Measurements from ENCODE around the gene BTBD9.

Gene BTBD9

DNA sequence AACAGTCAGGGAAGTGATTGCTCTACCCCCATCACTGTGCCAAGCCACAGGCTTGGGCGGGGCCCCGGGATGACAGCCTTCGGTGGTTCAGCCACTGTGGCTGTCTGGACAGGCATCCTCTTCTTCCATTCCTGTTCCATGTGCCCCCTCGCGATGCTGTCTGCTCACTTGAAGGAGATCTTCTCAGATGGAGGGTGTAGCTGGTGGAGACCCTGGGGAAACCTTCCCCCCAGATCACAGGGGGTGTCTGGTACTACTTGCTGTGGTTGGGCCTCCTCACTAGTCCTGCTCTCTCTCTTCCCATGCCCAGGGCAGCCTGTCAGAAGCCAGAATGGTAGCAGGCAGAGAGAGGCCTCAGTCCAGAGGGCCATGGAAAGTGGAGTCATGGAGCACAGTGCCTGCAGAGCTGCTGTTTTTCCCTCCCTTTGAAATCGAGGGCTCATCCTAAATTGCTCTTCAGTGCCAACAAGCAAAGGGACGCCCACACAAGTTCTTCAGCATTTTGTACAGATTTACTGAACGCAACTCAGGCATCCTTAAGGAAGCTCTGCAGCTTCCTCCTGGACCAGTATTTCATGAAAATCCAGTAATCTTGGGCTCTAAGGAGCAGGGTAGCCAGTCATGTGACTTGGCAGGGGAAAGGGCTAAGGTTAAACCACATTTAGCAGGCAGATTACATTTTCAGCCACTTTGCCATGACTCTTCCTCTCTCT, 493.6 kb downstream of the BTBD9 start:
- TF ChIP-seq, protein P1, sequence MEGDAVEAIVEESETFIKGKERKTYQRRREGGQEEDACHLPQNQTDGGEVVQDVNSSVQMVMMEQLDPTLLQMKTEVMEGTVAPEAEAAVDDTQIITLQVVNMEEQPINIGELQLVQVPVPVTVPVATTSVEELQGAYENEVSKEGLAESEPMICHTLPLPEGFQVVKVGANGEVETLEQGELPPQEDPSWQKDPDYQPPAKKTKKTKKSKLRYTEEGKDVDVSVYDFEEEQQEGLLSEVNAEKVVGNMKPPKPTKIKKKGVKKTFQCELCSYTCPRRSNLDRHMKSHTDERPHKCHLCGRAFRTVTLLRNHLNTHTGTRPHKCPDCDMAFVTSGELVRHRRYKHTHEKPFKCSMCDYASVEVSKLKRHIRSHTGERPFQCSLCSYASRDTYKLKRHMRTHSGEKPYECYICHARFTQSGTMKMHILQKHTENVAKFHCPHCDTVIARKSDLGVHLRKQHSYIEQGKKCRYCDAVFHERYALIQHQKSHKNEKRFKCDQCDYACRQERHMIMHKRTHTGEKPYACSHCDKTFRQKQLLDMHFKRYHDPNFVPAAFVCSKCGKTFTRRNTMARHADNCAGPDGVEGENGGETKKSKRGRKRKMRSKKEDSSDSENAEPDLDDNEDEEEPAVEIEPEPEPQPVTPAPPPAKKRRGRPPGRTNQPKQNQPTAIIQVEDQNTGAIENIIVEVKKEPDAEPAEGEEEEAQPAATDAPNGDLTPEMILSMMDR (IDR thresholded peaks at IDR 0.05; ENCODE audit: insufficient read depth, missing control alignments): no peak
- FAIRE-seq (no peak), DNase-seq (ENCODE audit: insufficient read length, low spot score) (no peak)

DNA sequence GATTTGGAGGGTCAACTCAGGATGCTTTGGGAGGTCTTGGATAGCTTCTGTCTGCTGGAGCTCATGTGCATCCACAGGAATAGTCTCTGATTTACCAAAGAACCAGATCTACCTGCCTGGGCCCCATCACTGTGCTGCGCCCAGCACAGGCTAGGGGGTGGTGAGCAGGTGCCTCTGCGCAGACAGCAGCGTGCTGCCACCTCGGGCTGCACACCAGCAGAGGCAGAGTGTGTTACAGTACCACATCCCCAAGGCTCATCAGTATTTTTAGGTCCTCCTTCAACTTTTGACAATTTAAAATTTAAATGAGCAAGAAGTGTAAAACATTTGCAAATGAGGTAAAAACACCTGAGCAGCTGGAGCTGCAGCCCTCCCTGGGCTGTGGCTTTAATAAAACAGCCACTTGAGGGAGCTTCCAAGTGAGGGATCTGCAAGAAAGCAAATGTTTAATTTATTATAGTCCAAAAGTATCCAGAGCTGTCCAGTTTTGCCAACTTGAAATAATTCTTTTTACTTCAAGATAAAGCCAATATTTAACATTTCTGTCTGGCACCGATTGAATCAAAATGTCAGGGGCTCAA, 495.3 kb downstream of the BTBD9 start:
- TF ChIP-seq, protein P1 (IDR thresholded peaks at IDR 0.05; ENCODE audit: insufficient read depth, missing control alignments): no peak
- DNase-seq (ENCODE audit: insufficient read length, low spot score) (no peak), FAIRE-seq (no peak)

DNA sequence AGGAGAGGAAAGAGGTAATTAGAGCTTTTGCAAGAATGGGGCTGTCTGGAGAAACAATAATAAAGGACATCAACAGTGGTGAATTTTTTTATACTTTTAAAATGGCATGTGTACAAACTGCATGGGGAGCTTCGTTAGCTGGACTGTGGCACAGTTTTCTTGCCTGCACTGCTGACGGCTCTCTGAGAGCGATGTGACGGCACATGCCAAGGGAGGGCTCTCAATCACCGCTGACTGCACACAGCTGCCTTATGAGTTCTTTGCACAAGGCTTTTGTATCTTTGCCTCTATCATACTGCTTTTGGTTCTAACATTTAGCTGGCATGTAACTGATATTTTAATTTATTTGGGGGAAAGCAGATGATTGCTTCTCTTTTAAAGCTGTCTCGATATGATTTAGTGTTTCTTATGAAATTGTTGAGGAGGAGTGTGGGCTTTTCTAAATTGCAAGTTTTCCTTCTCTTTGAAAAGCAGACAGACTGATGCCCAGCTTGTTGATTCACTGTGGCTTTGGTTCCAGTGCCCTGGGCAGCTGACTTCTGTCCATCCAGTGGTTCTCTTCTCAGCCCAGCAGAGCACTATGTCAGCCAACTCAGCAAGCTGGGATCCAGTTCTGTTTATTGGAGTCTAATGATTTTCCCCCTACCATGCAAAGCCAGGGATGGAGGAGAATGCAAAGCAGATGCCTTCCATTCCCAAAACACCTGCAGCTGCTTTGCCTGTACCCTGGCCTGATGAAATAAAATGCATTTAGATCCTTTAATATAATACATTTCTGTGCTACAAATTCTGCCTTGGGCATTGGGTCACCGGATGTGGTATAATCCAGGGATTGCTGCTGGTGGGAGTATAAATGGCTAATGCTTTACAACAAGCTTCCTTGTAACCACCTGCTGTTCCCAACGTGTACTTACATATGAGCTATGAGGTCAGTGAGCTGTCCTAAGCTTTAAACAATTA, 496.3 kb downstream of the BTBD9 start:
- TF ChIP-seq, protein P1 (IDR thresholded peaks at IDR 0.05; ENCODE audit: insufficient read depth, missing control alignments): no peak
- FAIRE-seq (no peak), DNase-seq (ENCODE audit: insufficient read length, low spot score) (no peak)

DNA sequence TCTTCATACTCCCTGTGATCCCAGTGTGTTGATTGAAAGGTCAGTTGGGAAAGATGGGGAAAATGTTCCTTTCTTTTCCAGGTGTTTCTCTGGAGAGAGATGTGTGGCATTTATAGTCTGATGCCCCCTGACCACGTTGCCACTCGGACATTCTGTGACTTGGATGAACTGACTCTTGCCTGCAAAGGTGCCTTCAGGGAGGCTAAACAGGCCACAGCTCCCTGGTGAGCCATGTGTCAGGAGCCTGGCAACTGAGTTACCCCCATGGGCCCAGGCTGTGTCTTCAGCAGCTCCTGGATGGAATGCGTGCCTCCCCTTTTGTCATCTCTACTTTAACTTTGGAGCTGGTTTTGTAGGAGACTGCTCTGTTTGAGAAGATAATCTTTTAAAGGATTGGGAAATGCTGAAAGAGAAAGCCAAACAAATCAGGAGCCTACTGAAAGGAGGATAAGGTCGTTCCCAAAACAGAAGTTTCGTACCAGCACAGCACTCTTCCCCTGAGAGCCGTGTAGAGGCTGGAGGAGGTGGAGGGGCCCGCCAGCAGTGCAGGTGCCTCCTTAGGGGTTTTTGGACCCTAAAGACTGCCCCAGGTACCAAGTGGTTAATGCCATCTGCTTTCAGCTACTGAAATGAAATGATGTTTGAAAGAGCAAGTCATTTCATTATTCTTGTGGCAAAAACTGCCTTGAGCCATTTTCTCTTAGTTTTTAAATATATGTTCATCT, 497.4 kb downstream of the BTBD9 start:
- DNase-seq (ENCODE audit: insufficient read length, low spot score) (no peak), FAIRE-seq (no peak)
- TF ChIP-seq, protein P1 (IDR thresholded peaks at IDR 0.05; ENCODE audit: insufficient read depth, missing control alignments): no peak

DNA sequence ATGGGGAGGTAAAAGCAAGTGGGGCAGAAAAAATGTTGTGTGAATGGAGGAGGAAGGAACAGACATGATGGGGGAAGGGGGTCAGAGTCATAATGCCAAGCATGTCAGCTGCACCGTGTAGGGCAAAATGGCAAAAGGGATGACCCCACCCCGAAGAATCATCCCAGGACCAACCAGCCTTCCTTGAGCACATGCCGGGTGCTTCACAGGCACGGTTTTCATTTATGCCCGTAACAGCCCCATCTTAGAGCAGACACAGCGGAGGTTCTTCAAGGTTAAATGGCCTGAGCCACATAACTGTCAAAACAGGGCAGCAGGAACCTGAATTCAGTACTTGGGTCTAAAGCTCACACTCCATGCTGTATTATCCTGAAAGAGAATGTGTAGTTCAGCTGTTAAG, 498.0 kb downstream of the BTBD9 start:
- FAIRE-seq (no peak), DNase-seq (ENCODE audit: insufficient read length, low spot score) (no peak)
- TF ChIP-seq, protein P1 (IDR thresholded peaks at IDR 0.05; ENCODE audit: insufficient read depth, missing control alignments): no peak

DNA sequence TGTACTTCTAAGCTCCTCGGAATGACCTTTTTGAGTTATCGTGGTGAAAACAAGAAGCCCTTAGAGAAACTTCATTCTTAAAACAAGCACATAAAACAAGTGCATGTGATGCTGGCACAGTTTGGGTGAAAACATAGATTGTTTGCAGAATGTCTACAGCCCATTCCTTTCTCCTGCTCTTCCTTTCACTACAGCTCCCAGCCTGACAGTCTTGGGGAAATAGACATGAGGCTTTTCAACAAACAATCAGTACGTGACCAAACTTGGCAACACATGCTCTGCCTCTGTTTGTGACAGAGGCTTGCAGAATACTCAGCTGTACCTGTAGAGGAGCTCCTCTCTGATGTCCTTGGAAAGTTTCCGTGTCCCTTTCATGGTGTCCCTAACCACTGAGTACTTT, 498.6 kb downstream of the BTBD9 start:
- no peak for FAIRE-seq

More for the DNA sequence above, 498.6 kb downstream of the BTBD9 start:
- DNase-seq (ENCODE audit: insufficient read length, low spot score): no peak
- TF ChIP-seq, protein P1 (IDR thresholded peaks at IDR 0.05; ENCODE audit: insufficient read depth, missing control alignments): no peak
